OCI-LY3 (cell line): Measurements from ENCODE around the gene ARSJ.
"Not testable (repeated sequence)": the region's sequence is repeated elsewhere in the genome, so short reads cannot be mapped to it uniquely, and the experiment has no call there.

Source experiments
- EZH2phosphoT487 ChIP-seq: fragments of 200-600 bp; shearing (Covaris generic); IDR thresholded peaks from 2 replicates; pipeline ENCODE4 v1.6.1; 2018; ENCODE audit warnings: antibody characterized with exemption, mixed run types, low read depth
- TF ChIP-seq, protein P1 (sequence below): fragments of 200-600, 300-600 bp; sonication (generic); IDR thresholded peaks from 2 replicates; pipeline ENCODE4 v1.5.1; 2014; ENCODE audit warnings: antibody characterized with exemption, low read length, low read depth

- TF ChIP-seq, protein P1, sequence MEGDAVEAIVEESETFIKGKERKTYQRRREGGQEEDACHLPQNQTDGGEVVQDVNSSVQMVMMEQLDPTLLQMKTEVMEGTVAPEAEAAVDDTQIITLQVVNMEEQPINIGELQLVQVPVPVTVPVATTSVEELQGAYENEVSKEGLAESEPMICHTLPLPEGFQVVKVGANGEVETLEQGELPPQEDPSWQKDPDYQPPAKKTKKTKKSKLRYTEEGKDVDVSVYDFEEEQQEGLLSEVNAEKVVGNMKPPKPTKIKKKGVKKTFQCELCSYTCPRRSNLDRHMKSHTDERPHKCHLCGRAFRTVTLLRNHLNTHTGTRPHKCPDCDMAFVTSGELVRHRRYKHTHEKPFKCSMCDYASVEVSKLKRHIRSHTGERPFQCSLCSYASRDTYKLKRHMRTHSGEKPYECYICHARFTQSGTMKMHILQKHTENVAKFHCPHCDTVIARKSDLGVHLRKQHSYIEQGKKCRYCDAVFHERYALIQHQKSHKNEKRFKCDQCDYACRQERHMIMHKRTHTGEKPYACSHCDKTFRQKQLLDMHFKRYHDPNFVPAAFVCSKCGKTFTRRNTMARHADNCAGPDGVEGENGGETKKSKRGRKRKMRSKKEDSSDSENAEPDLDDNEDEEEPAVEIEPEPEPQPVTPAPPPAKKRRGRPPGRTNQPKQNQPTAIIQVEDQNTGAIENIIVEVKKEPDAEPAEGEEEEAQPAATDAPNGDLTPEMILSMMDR: not testable (repeated sequence)
- not testable (repeated sequence) for TF ChIP-seq EZH2phosphoT487
Observed at GRCh38 chr4:113940103-113940502, 39.3 kb downstream of the ARSJ start.
